HL-60 (cell line): ENCODE data around the gene HMOX1.

ENCODE experiments used
- DNase-seq, 2 experiments: peaks; one replicate each; pipeline ENCODE4 v3.0.0-alpha.2; 2010 to 2020; ENCODE audit warnings: low read depth in 1 of 2, low spot score in 1 of 2
- H3K27ac ChIP-seq: fragments of 250-450 bp; sonication (Bioruptor Pico); replicated peaks from 2 replicates; pipeline ENCODE4 v1.5.1; 2020; ENCODE audit warnings: mild to moderate bottlenecking, moderate library complexity
- H3K27me3 ChIP-seq: fragments of 250-450 bp; sonication (Bioruptor Pico); 2 replicates; pipeline ENCODE4 v1.5.1; 2021; ENCODE audit warnings: mild to moderate bottlenecking, moderate library complexity; ENCODE audit not compliant: insufficient read depth, poor library complexity, severe bottlenecking
- H3K4me3 ChIP-seq: replicated peaks from 2 replicates; pipeline ENCODE4 v1.5.1; 2011; ENCODE audit warnings: mild to moderate bottlenecking, control low read depth, low read length; ENCODE audit not compliant: insufficient read depth
- GABPA ChIP-seq: IDR thresholded peaks from 2 replicates; pipeline ENCODE4 v1.6.1; 2012; ENCODE audit warnings: low read depth
- POLR2AphosphoS5 ChIP-seq: IDR thresholded peaks from 2 replicates; pipeline ENCODE4 v1.6.1; 2012; ENCODE audit warnings: low read depth
- REST ChIP-seq: IDR thresholded peaks from 2 replicates; pipeline ENCODE4 v1.6.1; 2012; ENCODE audit warnings: low read depth; ENCODE audit not compliant: insufficient replicate concordance
- SPI1 ChIP-seq: IDR thresholded peaks from 2 replicates; pipeline ENCODE4 v1.6.1; 2012; ENCODE audit warnings: low read depth, mild to moderate bottlenecking, borderline replicate concordance
- TF ChIP-seq, protein P1 (sequence below): IDR thresholded peaks from one replicate; pipeline ENCODE4 v1.5.1; 2011; ENCODE audit warnings: low read length, control low read depth, inconsistent platforms; ENCODE audit not compliant: insufficient read depth

HMOX1 gene

GRCh38 chr22:35341090-35341874 is 39.6 kb upstream of the HMOX1 start:
- Histone ChIP-seq H3K27ac (no peak overlapping the region), H3K27me3 (no peaks in the 10 kb centered on the region), H3K4me3 (no peak overlapping the region)
- no peak for DNase-seq
- TF ChIP-seq REST: no peak
- TF ChIP-seq, protein P1, sequence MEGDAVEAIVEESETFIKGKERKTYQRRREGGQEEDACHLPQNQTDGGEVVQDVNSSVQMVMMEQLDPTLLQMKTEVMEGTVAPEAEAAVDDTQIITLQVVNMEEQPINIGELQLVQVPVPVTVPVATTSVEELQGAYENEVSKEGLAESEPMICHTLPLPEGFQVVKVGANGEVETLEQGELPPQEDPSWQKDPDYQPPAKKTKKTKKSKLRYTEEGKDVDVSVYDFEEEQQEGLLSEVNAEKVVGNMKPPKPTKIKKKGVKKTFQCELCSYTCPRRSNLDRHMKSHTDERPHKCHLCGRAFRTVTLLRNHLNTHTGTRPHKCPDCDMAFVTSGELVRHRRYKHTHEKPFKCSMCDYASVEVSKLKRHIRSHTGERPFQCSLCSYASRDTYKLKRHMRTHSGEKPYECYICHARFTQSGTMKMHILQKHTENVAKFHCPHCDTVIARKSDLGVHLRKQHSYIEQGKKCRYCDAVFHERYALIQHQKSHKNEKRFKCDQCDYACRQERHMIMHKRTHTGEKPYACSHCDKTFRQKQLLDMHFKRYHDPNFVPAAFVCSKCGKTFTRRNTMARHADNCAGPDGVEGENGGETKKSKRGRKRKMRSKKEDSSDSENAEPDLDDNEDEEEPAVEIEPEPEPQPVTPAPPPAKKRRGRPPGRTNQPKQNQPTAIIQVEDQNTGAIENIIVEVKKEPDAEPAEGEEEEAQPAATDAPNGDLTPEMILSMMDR: no peak
- TF ChIP-seq GABPA: no peak

- H3K27me3 ChIP-seq: no peaks in the 10 kb centered on the region
- H3K4me3 ChIP-seq: no peak overlapping the region
- DNase-seq: no peak
- TF ChIP-seq GABPA (no peak), POLR2AphosphoS5 (no peak), REST (no peak), SPI1 (no peak)
- TF ChIP-seq, protein P1: no peak
- H3K27ac ChIP-seq: no peak overlapping the region
These were observed 38.5 kb upstream of the HMOX1 start for GRCh38 chr22:35342390-35342789.

- no peak for DNase-seq
- H3K27me3 ChIP-seq: no peaks in the 10 kb centered on the region
- no peak overlapping the region for H3K27ac ChIP-seq
- no peak for TF ChIP-seq GABPA
- no peak for TF ChIP-seq REST
- TF ChIP-seq, protein P1: no peak
- no peak for TF ChIP-seq POLR2AphosphoS5
- TF ChIP-seq SPI1: no peak
- H3K4me3 ChIP-seq: no peak overlapping the region
These were observed 37.0 kb upstream of the HMOX1 start for GRCh38 chr22:35343664-35344550.
